Brain pericyte (primary cell): ENCODE measurements around the gene SOX15.

Experiments
- DNase-seq: peaks from one replicate; pipeline ENCODE4 v3.0.0-alpha.2; 2012; ENCODE audit warnings: low read depth, low spot score

The SOX15 gene

DNA sequence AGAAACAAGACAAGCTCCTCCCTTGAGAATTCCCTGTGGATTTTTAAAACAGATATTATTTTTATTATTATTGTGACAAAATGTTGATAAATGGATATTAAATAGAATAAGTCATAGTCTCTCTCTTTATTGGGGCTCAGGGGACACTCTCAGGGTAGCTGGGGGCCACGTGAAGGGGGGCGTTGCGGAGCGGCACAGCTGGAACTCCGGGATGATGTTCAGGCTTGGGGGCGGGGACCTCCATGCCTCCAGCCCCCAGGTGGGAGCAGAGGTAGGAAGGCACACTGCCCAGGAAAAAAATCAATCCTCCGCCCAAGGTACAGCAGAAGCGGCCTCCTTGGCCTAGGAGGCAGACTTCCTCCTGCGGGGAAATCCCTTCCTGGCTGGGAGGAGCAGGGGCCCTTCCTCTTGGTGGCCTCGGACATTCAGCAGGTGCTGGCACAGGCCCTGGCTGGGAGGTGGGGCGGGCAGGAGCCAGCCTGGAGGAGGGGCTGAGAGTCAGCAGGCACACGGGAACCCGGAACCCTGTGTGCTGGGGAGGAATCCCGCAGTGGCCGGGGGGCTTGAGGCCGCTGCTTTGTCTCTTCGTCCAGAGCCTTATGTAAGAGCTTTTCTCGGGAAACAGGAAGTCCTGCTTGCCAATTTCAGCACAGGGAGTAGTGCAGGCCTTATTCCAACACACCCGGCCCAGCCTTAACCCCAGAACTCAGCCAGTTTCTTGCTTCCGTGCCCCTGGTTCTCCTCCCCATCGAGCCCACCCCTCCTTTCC is 31.9 kb downstream of the SOX15 start:
- DNase-seq: no peak

GRCh38 chr17:7557147-7557764 is 32.6 kb downstream of the SOX15 start:
- no peak for DNase-seq

DNA sequence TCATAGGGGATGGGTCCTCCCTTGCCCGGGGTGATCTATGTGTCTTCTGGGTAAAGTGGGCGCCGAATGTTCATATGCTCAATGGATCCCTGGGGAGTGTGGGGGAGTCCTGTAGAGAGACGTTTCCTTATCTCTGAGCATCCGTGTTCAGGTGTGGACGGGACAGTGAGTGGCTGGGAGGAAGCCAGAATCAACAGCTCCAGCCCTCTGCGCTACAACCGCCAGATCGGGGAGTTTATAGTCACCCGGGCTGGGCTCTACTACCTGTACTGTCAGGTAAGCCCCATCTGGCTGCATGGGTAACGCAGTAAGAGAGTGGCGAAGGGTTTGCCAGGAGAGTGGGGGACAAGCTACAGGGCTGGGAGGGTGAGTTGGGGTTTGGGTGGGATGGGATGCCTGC is 33.3 kb downstream of the SOX15 start:
- DNase-seq: no peak

- DNase-seq: no peak
Measured at GRCh38 chr17:7555320-7555948, 34.5 kb downstream of the SOX15 start.

- DNase-seq: no peak
Measured at GRCh38 chr17:7553356-7553755, 36.5 kb downstream of the SOX15 start.

DNA sequence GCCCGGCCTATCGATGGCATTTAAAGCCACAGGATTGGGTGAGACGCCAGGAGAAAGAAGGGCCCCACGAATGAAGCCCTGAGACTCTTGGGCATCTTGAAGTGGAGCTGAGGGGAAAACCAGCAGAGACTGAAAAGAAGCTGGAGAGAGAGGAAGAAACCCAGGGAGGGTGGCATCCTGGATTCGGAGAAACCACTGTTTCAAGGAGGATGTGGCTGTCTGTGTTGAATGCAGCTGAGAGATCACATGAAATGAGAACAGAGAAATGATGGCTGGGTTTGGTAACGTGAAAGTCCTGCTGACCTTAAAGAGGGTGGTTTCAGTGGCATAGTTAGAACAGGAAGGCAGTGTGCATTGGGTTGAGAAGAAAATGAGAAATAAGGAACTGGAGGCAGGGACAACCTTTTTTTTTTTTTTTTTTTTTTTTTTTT is 37.3 kb downstream of the SOX15 start:
- DNase-seq: no peak

DNA sequence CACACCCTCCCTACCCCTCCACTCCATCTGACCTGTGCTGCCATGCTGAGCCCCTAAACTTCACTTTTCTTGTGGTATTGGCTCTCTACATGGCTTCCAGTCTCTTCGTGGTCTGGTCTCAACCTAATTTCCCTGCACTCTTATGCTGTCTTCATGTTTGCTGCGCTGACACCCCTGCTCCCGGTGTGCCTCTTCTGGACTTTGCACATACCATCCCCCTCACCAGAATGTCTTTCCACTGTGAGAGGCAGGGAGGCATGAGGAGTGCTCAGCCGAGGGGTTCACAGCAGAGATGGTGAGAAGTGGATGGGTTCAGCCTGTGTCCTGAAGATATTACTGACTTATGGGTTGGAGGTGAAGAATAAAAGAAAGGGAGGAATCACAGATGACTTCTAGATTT is 38.5 kb downstream of the SOX15 start:
- DNase-seq: no peak

DNA sequence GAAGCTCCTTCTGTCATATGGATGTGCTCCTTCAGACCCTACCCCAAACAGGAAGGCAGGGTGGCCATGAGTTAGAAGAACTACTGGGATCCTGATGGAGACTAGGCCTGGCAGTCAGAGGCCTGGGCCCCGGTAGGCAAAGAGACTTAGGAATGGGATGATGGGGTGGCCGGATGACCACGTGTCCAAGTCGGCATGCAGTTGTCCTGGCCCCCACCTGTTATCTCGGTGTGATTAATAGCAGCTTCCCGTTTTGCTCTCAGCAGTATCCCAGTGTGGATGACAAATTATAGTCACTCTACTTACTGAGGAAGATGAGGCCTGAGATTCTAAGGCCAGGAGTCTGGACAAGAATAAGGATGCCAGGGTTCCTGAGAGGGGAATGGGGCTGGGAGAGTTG is 39.5 kb downstream of the SOX15 start:
- DNase-seq: no peak

DNA sequence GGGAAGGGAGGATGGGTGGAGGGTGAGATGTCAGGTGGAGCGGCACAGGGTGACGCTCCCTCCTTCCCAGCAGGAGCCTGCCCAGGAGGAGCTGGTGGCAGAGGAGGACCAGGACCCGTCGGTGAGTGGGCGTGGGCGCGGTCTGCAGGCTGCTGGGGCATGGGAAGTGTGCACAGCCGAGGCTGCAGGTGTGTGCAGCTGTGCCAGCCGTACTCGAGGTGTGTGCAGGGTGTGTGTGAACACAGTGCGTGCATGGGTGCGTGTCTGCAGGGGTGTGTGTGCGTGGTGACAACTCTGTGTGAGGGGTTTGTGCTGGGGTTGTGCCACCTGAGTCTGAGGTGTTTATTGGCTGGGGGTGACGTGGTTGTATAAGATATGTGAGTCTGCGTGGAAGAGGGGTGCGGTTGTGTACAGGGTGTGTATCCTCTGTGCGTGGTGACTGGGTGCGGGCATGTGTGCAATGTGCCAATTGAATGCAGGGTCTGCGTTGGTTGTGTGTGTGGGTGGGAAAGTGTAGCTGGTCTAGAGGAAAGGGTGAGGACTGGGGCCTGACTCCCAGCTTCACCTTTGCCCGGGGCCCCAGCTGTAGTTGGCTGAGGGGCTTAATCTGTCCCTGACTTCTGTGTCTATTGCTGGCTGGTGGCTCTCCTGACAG is 40.4 kb downstream of the SOX15 start:
- DNase-seq: no peak

- DNase-seq: no peak
Measured at GRCh38 chr17:7548585-7549400, 41.1 kb downstream of the SOX15 start, which contains the start of gene TNFSF12. TSS of gene TNFSF12 (plus strand) at chr17:7549058. CDS start at chr17:7549154, 96 bp downstream.

GRCh38 chr17:7544911-7545310 is 45.0 kb downstream of the SOX15 start:
- no peak for DNase-seq

DNA sequence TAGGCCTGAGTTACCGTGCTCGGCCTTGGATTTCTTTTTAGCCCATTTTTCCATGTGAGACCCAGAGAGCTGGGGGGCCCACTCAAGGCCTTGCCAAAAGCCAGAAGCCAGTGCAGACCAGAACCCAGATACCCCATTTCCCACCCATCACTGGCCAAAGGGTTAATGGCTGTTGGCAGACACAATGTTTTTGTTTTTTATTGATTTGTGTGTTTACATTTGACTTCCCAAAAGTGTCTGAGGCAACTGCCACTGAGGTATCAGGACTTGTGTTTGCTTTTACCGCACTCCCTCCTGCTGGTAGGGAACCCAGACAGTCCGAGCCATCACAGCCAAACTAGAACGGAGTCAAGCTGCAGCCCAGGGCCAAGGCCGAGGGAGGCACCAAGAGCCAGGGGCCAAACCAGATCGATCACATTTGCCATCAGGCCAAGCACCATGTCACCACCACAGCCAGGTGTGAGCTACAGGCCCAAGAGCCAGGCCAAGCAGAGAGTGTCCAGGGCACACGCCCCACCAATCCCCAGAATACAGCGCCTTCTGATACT is 48.7 kb downstream of the SOX15 start:
- DNase-seq: no peak

DNA sequence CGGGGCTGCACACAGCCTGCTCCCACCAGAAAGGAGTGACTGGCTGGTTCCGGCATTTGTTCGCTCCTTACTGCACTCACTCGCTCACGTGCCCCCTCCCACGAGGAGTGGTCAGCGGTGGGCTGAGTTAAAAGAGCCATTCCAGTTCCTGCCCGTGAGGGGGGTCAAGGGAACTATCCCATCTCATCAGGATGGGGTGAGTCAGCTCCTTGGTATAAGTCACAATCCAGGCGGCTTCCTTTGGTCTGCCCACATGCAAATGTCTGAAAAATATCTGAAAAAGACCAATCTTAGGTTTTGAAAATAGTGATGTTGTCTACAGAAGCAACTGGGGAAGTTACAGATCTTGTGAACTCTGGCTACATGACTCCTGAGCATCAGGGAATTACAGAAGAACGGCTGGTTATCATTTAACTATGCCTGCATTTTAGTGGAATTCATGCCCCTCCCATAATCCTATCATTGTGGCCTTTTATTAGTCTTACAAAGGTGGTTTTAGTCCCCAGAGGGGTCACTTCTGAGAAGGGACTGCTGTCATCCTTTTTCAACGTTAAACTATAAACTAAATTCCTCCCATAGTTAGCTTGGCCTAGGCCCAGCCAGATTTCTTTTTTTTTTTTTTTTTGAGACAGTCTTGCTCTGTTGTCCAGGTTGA is 50.9 kb downstream of the SOX15 start:
- no peak for DNase-seq
